B cell (primary cell): ENCODE data around the gene SDK1. TPM values are rescaled to one million over a fixed set of nuclear protein-coding genes. Genes with fewer than 3 reads are reported as not detected.

Experiments
- ATAC-seq: fragments of 200-7000 bp; cut with Tn5 transposase; one replicate; pipeline ENCODE4 v1.10.0; 2021; ENCODE audit warnings: low read depth, mild to moderate bottlenecking, moderate number of reproducible peaks, moderate library complexity
- CTCF ChIA-PET: fragments of 350-600 bp; sonication (Branson Sonifier 250); formaldehyde crosslinking; loops from one replicate; lab custom pipeline; 2021; ENCODE audit warnings: antibody characterized with exemption, inconsistent platforms; lab: Charles Lee
- POLR2A ChIA-PET: fragments of 350-600 bp; sonication (Branson Sonifier 250); formaldehyde crosslinking; loops from one replicate; lab custom pipeline; 2021; ENCODE audit warnings: antibody characterized with exemption; lab: Charles Lee
- DNase-seq: peaks from one replicate; pipeline ENCODE4 v3.0.0; 2013
- H2AFZ ChIP-seq: 2 replicates; pipeline ENCODE4 v1.6.1; 2012; ENCODE audit warnings: mild to moderate bottlenecking, low read depth, low read length; ENCODE audit not compliant: insufficient read depth, poor library complexity, severe bottlenecking
- H3K27ac ChIP-seq, 2 donors: 1 replicate in 1 of 2; 2 replicates in 1 of 2; pipeline ENCODE4 v1.5.1; 2012 to 2013; ENCODE audit warnings: low read length in 2 of 2, mild to moderate bottlenecking in 2 of 2, moderate library complexity in 1 of 2
- H3K27me3 ChIP-seq, 4 experiments: fragments of 200-600 bp in 1 of 4; sonication (generic) in 1 of 4; replicated peaks in 1 of 4; 1 replicate in 2 of 4; 2 replicates in 2 of 4; pipeline versions ENCODE4 v1.6.1 to v1.7.0; 2013 to 2016; ENCODE audit warnings: low read length in 3 of 4, mild to moderate bottlenecking in 2 of 4, mixed read lengths in 1 of 4, moderate library complexity in 1 of 4; ENCODE audit not compliant: insufficient read depth in 4 of 4, control insufficient read depth in 3 of 4; ENCODE audit errors: control extremely low read depth in 1 of 4
- H3K36me3 ChIP-seq, 2 experiments: replicated peaks in 1 of 2; 1 replicate in 1 of 2; 2 replicates in 1 of 2; pipeline versions ENCODE4 v1.6.1 to v1.7.1; 2013; ENCODE audit warnings: low read length in 1 of 2; ENCODE audit not compliant: insufficient read depth in 2 of 2, control insufficient read depth in 1 of 2; ENCODE audit errors: control extremely low read depth in 1 of 2, extremely low read depth in 1 of 2
- H3K4me1 ChIP-seq, 2 donors: fragments of 200-600 bp in 1 of 2; sonication (generic) in 1 of 2; 1 replicate in 1 of 2; 2 replicates in 1 of 2; pipeline versions ENCODE4 v1.5.1 to v1.6.1; 2013 to 2017; ENCODE audit warnings: low read length in 2 of 2; ENCODE audit not compliant: control insufficient read depth in 2 of 2, insufficient read depth in 2 of 2
- H3K4me2 ChIP-seq: replicated peaks from 2 replicates; pipeline ENCODE3; 2012; ENCODE audit warnings: mild to moderate bottlenecking, low read depth, low read length; ENCODE audit not compliant: poor library complexity, severe bottlenecking
- H3K4me3 ChIP-seq, 5 experiments: fragments of 200-600 bp in 1 of 5; sonication (generic) in 1 of 5; 1 replicate in 3 of 5; 2 replicates in 2 of 5; pipeline versions ENCODE4 v1.5.1 to v1.7.0; 2011 to 2016; ENCODE audit warnings: low read length in 4 of 5, mild to moderate bottlenecking in 4 of 5, low read depth in 2 of 5, control low read depth in 1 of 5, moderate library complexity in 1 of 5; ENCODE audit not compliant: insufficient read depth in 1 of 5; ENCODE audit errors: control extremely low read depth in 1 of 5, extremely low read depth in 1 of 5
- H3K79me2 ChIP-seq: fragments of 200-600 bp; sonication (generic); one replicate; pipeline ENCODE4 v1.6.0; 2016; ENCODE audit warnings: low read length; ENCODE audit not compliant: control insufficient read depth, insufficient read depth
- H3K9ac ChIP-seq: fragments of 200-600 bp; sonication (generic); 2 replicates; pipeline ENCODE4 v1.6.1; 2017; ENCODE audit warnings: mild to moderate bottlenecking, low read length, moderate library complexity
- H3K9me3 ChIP-seq, 3 donors: one replicate each; pipeline versions ENCODE4 v1.6.1 to v1.7.1; 2013; ENCODE audit warnings: low read length in 2 of 3; ENCODE audit not compliant: control insufficient read depth in 2 of 3, insufficient read depth in 1 of 3; ENCODE audit errors: control extremely low read depth in 1 of 3
- H4K20me1 ChIP-seq: 2 replicates; pipeline ENCODE4 v1.6.0; 2012; ENCODE audit warnings: mild to moderate bottlenecking, low read length; ENCODE audit not compliant: insufficient read depth, control insufficient read depth, poor library complexity, severe bottlenecking
- H3K27ac Mint-ChIP-seq: one replicate; pipeline ENCODE4 v1.8.0; 2021; ENCODE audit warnings: mixed read lengths
- H3K27me3 Mint-ChIP-seq: one replicate; pipeline ENCODE4 v1.8.0; 2021; ENCODE audit warnings: mixed read lengths
- H3K4me1 Mint-ChIP-seq: one replicate; pipeline ENCODE4 v1.8.0; 2021; ENCODE audit warnings: mixed read lengths
- H3K4me3 Mint-ChIP-seq: one replicate; pipeline ENCODE4 v1.8.0; 2021; ENCODE audit warnings: mixed read lengths
- H3K9me3 Mint-ChIP-seq: one replicate; pipeline ENCODE4 v1.8.0; 2022; ENCODE audit warnings: mixed read lengths; ENCODE audit not compliant: insufficient read depth
- CTCF ChIP-seq: fragments of 200-600 bp; IDR thresholded peaks from one replicate; pipeline ENCODE4 v1.8.0; 2022; ENCODE audit warnings: antibody characterized with exemption, mild to moderate bottlenecking
- EZH2 ChIP-seq: IDR thresholded peaks from 2 replicates; pipeline ENCODE4 v1.6.1; 2012; ENCODE audit warnings: borderline replicate concordance, low read depth, mild to moderate bottlenecking, moderate library complexity, low read length; ENCODE audit not compliant: insufficient read depth, poor library complexity, severe bottlenecking
- WGBS: methylation state at CpG from one replicate; pipeline ENCODE4 v1.1.5; 2013; ENCODE audit warnings: missing lambda C conversion rate; ENCODE audit not compliant: insufficient coverage; 5-methylcytosine and 5-hydroxymethylcytosine counted together
- intact Hi-C: fragments of 100-400 bp; cut with micrococcal nuclease; formaldehyde crosslinking; loops from one replicate; pipeline ENCODE4 v1.10.0; 2022
- polyA plus RNA-seq: library from polyadenylated mRNA; depleted of rRNA; stranded (reverse); fragments of >200 nt; gene quantifications from 2 replicates; pipeline ENCODE4 v1.2.3, GENCODE V29; 2012
- total RNA-seq, 2 donors: library from RNA; stranded (reverse); fragments of 120-200 nt in 1 of 2; gene quantifications; 1 replicate in 1 of 2; 2 replicates in 1 of 2; pipeline versions ENCODE4 v1.2.3 to v1.2.4, GENCODE V29; 2013 to 2022

SDK1 gene
- total and polyA plus RNA-seq, 2 donors (not counting 1 experiment from before 2014, with no cell fraction given): 0.73 to 2.0 TPM

GRCh38 chr7:3847336-3847735, 546.3 kb downstream of the SDK1 start:
- ChIA-PET POLR2A (no interaction called here), CTCF (no interaction called here)
- H3K4me3 Mint-ChIP-seq: no peak overlapping the region
- Histone ChIP-seq H3K4me2 (no peak overlapping the region), H3K9ac (no peak overlapping the region), H3K27me3 (no peaks in the 10 kb centered on the region), H3K9me3 (no peaks in the 10 kb centered on the region), H3K36me3 (no peaks in the 10 kb centered on the region), H3K4me3 (no peak overlapping the region), H3K4me1 (no peaks in the 10 kb centered on the region), H2AFZ (no peak overlapping the region), H4K20me1 (no peaks in the 10 kb centered on the region), H3K79me2 (no peaks in the 10 kb centered on the region), H3K27ac (no peak overlapping the region)
- WGBS: no CpG with 5 or more reads among the region's 6 CpGs
- TF ChIP-seq CTCF (no peak), EZH2 (no peak)
- peaks cover 7% of the 10 kb centered on the region for H3K27me3 Mint-ChIP-seq
- no peak overlapping the region for H3K27ac Mint-ChIP-seq
- ATAC-seq (no peak), DNase-seq (no peak)
- intact Hi-C loops: no loop called here
- no peaks in the 10 kb centered on the region for H3K4me1 Mint-ChIP-seq
- no peaks in the 10 kb centered on the region for H3K9me3 Mint-ChIP-seq

- no peak overlapping the region for H3K9ac ChIP-seq
- H4K20me1 ChIP-seq: no peaks in the 10 kb centered on the region
- no peak overlapping the region for H3K4me2 ChIP-seq
- no peak for DNase-seq
- H3K36me3 ChIP-seq: no peaks in the 10 kb centered on the region
- Mint-ChIP-seq H3K27me3 (peaks cover 8% of the 10 kb centered on the region), H3K4me3 (no peak overlapping the region), H3K4me1 (peaks cover 11% of the 10 kb centered on the region), H3K9me3 (no peaks in the 10 kb centered on the region), H3K27ac (no peak overlapping the region)
- H3K27me3 ChIP-seq: peaks cover 0 to 3% (median 0%) of the 10 kb centered on the region in 4 experiments
- no peaks in the 10 kb centered on the region for H3K4me1 ChIP-seq
- H2AFZ ChIP-seq: no peak overlapping the region
- ChIA-PET CTCF (no interaction called here), POLR2A (no interaction called here)
- WGBS: no CpG with 5 or more reads among the region's 1 CpG
- peaks cover 0 to 2% (median 0%) of the 10 kb centered on the region in 3 donors for H3K9me3 ChIP-seq
- no peak overlapping the region for H3K4me3 ChIP-seq
- ATAC-seq: no peak
- no peak overlapping the region for H3K27ac ChIP-seq
- intact Hi-C loops: no loop called here
- no peaks in the 10 kb centered on the region for H3K79me2 ChIP-seq
- TF ChIP-seq EZH2 (no peak), CTCF (no peak)
Measured at GRCh38 chr7:3859431-3859830, 558.4 kb downstream of the SDK1 start.
